Right renal pelvis (tissue), 4 donors: ENCODE results near the gene TVP23A. TPM values are rescaled to one million over a fixed set of nuclear protein-coding genes. Genes with fewer than 3 reads are reported as not detected.

Experiments used
- polyA plus RNA-seq, 4 donors: library from polyadenylated mRNA; unstranded; fragments of 120-200 nt; gene quantifications; one replicate each; pipeline ENCODE4 v1.2.1, GENCODE V29; 2013; ENCODE audit not compliant: insufficient read length in 4 of 4

The TVP23A gene
- polyA plus RNA-seq, 4 donors: 3.0 to 4.1 (median 3.7) TPM

Other genes starting within 250 kb of the TVP23A start
- 10 to 100 TPM; 21.7 to 32.7 (median 25.8) TPM for gene EMP2, start 238.2 kb downstream of the TVP23A start, polyA plus RNA-seq
- under 1 TPM in 2 of 4 donors, not detected in 2; 0.19 to 0.37 TPM for gene TEKT5, start 123.9 kb downstream of the TVP23A start, polyA plus RNA-seq
- gene NUBP1, start 75.0 kb downstream of the TVP23A start, polyA plus RNA-seq: 10 to 100 TPM; 31.5 to 37.3 (median 34.9) TPM
- 1 to 10 TPM; 5.2 to 9.1 (median 6.2) TPM for gene CIITA, start 58.4 kb upstream of the TVP23A start, polyA plus RNA-seq
- 10 to 100 TPM; 45.6 to 52.0 (median 48.0) TPM for gene DEXI, start 123.7 kb upstream of the TVP23A start, polyA plus RNA-seq
- 10 to 100 TPM; 22.9 to 24.5 (median 23.7) TPM for gene CLEC16A, start 125.8 kb upstream of the TVP23A start, polyA plus RNA-seq